HG03095 (cell line): Measurements from ENCODE around the gene NNT.
"Not testable (repeated sequence)": the region's sequence is repeated elsewhere in the genome, so short reads cannot be mapped to it uniquely, and the experiment has no call there.

ENCODE experiments used
- ATAC-seq: cut with Tn5 transposase; IDR thresholded peaks from one replicate; pipeline ENCODE4 v1.9.1; 2021; ENCODE audit warnings: moderate library complexity; ENCODE audit not compliant: unreplicated experiment

The NNT gene

DNA sequence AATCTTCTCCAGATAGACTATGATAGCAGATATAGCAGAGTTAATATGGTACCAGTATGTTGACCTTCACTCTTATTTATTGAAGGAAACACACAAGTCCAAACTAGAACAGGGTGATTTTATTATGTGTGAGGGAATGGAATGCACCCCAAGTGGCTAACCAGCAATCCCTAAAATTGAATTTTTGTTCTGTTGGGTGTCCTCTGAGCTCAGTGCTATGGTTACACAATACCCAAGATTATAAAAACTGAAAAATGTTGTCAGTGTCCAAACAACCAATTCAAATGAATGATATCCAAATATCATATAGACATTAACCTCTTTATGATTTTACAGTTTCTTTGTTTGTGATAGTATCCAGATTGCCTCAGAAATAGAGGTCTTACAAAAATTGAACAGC lies 60.9 kb downstream of the NNT start:
- no peak for ATAC-seq

DNA sequence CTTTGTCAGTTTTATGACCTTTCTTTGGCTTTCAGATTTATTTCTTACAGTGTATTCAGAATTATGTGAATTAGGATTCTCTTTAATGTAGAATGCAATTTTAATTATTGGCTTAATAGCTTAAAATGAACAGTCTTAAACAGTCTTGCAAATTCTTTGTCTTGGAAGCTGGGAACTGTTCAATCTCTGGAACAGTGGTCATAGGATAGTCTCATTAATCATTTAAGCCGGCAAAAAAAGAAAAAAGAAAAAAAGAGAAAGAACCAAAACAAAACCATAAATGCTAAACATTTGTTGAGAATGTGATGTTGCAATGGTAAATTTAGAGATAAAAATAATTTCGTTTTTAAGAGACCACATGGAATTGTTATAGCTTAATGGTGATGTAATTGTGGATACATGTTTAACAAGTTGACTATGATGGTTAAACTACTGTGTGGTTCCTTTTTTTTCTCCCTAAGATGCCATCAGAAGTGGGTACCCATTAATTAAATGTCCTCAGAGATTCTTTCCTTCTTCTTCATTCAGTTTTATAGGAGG lies 61.6 kb downstream of the NNT start:
- no peak for ATAC-seq

DNA sequence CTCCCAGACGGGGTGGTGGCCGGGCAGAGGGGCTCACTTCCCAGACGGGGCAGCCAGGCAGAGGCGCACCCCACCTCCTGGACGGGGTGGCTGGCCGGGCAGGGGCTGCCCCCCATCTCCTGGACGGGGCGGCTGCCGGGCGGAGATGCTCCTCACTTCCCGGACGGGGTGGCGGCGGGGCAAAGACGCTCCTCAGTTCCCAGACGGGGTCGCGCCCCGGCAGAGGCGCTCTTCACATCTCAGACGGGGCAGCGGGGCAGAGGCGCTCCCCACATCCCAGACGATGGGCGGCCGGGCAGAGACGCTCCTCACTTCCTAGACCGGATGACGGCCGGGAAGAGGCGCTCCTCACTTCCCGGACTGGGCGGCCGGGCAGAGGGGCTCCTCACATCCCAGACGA lies 62.8 kb downstream of the NNT start:
- not testable (repeated sequence) for ATAC-seq

DNA sequence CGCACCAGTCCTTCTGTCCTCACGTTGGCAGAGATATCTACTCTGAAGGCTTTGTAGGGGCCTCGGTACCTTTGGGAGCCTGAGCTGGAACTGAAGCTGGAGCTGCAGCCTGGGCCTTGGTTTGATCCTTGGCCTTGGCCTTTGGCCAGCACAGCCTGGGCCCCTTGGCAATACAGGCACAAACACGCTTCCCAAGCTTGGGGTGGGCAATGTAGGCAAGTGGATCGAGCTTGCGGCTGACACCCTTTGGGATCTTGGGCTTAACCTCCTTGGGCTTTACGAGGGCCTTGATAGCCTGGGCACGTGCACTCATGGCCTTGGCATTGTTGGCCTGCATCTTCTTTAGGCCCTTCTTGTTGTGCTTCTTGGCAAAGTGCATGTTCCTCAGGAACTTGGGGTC lies 63.7 kb downstream of the NNT start:
- not testable (repeated sequence) for ATAC-seq

DNA sequence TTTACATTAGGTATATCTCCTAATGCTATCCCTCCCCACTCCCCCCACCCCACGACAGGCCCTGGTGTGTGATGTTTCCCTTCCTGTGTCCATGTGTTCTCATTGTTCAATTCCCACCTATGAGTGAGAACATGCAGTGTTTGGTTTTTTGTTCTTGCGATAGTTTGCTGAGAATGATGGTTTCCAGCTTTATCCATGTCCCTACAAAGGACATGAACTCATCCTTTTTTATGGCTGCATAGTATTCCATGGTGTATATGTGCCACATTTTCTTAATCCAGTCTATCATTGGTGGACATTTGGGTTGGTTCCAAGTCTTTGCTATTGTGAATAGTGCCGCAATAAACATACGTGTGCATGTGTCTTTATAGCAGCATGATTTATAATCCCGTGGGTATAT lies 64.4 kb downstream of the NNT start:
- ATAC-seq = not testable (repeated sequence)

DNA sequence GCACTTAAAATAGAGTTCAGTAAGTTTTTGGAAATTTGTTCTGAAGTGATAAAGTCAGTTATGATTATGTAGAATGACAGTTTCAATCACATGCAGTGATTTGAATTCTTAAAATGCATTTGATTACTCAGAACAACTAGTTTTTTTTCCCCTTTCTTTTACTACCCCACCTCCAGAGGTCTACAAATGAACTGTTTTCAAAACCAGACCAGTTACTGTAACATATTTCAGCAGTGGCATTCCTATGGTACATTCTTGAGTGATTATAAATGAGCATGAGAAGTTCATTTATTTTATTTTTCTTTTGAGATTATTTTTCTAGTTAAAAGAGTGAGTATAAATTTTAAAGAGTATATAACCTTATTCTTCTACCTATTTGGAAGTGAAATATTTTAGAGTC lies 71.6 kb downstream of the NNT start:
- no peak for ATAC-seq

DNA sequence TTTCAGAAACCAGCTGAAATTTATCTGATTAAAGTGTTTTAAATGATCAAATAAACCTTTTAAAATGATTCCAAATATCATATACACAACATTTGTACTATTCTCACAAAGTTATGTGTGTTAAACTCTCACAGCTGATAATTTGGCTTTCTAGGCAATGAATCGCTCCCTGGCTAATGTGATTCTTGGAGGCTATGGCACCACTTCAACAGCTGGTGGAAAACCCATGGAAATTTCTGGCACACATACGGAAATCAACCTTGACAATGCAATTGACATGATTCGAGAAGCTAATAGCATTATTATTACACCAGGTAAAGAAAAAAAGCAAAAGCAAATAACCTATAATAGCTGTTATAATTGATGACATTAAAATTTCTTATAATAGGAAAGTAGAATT lies 72.4 kb downstream of the NNT start:
- ATAC-seq = no peak

DNA sequence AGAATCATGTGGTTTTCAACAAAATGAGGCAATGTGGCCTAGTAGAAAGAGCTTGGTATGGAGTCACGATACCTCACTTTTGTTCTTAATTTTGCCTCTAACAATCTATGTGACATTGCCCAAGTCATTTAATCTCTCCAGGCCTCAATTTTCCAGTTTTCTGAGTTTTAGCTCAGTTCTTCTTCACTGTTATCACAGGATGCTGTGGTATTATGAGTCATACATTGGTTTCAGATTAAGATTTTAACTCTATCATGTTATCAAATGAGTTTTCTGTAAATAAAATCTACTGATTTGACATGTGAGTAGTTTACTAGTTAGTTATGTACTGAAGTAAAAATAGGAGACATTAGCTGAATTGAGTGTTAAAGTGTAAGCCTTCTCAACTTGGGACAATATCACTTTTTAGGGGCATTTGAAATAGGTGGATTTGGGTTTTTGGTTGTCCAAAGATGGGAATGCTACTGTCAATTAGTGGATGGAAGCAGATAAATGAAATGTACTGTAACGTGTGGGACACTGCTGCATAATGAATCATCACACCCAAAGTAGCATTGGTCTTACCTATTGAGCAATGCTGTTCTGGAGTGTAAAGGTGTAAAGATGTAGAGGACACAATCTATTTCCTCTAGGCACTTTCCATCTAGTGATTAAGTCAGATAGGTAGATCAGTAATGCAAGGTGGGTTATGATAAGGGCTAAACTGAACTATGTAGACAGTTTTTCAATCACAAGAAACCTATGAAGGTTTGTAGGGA lies 73.3 kb downstream of the NNT start:
- ATAC-seq = no peak

DNA sequence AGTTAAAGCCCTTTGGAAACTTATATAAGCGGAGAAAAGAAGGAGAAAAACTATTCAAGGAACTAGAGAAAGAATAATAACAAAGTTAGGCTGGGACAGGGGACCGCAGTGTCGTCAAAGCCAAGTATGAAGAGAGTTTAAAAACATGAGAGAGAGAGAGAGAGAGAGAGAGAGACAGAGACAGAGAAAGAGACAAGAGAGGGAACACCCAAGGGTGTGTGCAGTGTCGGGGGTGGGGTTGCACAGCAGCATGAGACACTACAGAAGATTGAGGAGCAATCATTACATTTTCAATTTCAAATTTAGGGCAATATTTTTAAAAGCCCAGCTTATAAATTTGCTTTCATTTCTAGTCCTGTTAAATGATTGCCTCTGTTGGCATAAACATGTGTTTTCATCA lies 74.3 kb downstream of the NNT start:
- ATAC-seq = no peak

DNA sequence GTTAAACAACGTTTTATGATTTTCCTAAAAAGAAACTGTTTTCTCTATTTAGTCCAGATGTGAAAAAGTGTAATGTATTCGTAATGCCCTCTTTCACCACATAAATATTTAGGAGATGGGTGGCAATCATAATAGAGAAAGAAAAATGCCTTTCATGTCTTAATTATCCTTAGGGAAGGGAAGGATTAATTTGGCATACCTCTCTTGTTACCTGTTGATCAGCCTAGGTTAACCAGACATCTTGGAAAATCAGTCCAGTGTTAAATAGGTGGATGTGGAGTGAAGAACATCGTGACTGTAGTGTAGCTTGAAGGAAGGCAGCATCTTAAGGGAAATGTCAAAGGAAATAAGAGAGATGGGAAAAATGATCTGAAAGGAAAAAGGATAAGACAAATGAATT lies 76.2 kb downstream of the NNT start:
- ATAC-seq = no peak

DNA sequence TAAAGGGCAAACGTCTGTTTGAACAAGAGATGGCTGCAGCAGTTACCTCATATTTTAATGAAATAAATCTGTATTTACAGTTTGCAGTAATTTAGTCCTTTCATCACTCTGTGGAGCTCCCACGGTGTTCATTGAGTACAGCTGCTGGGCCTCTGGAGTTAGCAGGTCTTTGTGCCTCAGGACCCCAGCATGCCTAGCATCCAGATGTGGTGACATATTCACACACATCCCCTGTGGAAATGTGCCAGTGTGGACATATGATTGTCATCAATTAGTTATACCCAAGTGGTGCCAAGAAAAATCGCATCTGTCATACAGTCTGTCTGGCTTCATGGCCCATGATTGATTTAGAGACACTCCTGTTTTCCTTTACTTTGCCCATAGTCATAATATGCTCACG lies 77.3 kb downstream of the NNT start:
- no peak for ATAC-seq

DNA sequence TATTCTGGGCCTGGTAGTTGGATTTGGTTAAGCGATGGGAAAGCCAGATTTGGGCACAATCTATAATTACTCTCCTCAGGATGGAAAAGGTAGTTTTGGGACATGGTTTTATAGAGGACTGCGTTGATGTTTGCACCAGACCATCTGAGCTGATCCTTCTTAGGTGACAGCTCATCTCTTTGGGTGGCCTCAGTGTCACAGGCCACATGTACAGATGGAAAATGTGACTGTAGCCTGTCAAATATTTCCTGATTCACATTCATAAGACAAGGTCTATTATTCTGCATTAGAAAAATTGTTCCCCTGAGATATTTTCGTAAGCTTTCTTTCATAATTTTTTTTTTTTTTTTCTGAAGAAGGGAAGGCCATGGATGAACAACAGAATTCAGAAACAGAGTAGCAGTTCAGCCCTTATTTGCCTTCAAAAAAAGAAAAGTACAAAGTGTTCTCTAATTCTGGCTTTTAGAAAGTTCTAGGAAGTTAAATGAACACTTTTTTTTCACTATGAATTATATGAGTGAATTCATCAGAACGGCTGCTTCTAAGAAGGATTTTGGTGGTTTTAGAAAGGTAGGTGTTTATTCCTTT lies 81.0 kb downstream of the NNT start:
- ATAC-seq = no peak

DNA sequence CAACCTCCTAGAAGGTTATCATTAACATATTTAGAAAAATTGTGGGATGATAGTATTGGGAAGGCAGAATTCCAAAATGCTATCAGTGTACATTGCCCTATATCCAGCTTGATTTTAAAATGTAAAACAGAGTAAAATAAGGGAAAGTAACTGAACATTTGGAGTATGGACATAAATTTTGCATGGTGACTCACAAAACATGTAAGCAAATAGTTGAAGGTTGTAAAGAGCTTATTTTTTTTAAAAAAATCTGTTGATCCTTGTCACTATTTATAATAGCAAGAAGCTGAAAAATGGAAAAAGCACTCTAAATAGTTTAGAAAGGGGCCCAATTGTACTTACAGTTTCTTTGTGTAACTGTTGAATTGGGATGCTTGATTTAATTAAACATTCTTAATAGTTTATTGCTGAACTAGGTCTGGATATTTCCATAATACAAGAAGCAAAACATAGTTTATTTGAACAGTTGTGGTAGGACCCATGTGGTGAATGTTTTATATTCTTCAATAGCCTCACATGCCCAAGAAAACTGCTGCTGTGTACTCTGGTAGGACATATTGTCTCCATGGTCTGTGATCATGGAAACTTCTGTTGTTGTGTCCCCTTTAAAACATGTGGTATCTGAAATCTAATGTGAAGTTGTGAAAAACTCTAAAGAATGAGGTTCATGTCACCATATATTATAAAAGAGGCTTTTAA lies 82.4 kb downstream of the NNT start:
- ATAC-seq = no peak

DNA sequence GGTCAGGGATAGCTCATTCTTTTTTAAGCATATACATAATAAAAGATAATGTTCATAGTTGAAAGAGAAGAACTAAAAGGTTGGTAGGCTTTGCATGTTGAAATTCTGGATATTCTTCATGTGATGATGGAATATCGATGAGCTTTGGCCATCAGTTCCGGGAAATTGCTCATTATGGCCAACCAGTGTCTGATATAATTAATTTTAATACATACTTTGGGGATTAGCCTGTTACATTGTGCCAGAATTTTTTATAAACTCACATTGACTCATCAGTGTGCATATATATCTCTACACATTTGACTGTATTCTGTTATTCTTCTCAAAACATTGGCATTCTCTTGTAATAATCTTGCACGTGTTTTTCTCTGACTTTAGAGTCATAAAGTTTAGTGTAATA lies 84.3 kb downstream of the NNT start:
- ATAC-seq = no peak

DNA sequence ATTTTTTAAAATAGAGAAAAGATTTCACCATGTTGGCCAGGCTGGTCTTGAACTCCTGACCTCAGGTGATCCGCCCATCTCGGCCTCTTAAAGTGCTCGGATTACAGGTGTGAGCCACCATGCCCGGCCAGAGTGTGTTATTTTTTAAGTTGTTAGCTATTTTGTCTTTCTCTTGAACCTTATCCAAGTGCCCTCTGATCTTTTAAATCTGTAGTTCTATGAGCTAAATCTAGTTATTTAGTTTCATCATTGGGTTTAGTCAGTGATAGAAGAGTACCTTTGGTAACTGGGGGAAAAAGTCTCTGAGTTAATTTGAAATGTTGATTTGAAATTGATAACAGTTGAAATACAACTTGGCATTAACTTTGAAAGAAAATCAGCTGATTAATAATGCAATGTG lies 88.3 kb downstream of the NNT start:
- ATAC-seq = no peak

DNA sequence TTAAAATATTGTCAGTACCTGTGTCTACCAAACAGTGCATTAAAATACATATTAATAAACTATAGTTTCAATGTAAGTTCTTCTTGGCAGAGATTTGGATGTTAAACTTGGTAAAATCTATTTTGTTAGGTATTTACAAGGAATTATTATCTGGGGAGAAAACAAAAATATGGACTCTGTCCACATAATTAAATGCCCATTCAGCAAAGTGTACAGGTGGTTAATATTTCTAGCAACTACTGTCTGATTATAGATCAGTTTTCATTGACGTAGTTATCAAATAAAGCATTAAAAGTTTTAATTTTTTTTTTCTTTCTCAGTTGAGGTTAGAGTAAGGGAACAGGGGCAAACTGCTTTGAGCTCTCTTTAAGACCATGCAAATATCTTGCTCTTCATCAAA lies 88.9 kb downstream of the NNT start:
- no peak for ATAC-seq

DNA sequence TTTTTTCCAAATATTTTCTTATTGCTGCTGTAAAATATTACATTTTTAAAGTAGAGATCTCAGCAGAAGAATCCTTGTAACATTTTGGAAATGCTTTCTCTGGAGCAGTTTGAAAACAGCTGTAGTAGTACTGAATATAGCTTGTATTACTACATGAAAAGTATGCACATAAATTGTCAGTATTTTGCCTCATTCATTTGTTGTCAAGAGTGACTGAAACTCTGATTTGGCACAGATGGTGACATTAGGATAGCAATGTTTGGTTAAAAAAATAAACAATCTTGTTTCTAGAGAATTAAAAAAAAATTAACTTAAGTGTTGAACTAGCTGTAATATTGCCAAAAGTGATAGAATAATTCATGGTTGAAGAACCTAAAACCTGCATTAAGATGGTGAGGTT lies 90.4 kb downstream of the NNT start:
- no peak for ATAC-seq

DNA sequence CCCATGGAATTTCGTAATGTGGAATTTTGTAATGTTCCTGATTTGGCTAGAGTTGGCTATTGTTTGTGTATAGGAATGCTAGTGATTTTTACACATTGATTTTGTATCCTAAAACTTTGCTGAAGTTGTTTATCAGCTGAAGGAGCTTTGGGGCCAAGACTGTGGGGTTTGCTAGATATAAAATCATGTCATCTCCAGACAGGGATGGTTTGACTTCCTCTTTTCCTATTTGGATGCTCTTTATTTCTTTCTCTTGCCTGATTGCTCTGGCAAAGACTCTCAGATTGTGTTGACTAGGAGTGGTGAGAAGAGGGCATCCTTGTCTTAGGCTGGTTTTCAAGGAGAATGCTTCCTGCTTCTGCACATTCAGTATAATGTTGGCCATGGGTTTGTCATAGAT lies 91.0 kb downstream of the NNT start:
- ATAC-seq = no peak

DNA sequence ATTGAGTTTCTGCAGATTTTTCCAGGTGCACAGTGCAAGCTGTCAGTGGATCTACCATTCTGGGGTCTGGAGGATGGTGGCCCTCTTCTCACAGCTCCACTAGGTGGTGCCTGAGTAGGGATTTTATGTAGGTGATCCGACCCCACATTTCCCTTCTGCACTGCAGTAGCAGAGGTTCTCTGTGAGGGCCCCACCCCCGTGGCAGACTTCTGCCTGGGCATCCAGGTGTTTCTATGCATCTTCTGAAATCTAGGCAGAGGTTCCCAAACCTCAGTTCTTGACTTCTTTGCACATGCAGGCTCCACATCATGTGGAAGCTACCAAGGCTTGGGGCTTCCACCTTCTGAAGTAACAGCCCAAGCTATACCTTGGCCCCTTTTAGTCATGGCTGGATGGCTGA lies 93.5 kb downstream of the NNT start:
- not testable (repeated sequence) for ATAC-seq

DNA sequence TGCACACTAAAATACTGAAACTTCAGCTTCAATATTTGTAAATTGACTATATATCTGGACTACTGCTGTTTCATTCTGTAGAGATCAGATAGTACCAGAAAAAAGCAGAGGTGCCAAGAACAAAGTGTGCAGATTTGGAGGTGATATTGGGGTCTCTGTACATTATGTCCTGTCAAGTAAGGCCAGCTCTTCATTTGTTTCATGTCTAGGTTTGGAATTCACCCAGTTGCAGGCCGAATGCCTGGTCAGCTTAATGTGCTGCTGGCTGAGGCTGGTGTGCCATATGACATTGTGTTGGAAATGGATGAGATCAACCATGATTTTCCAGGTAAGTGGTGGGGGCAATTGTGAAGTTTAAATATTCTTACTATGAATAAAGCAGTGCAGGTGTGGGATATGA lies 96.9 kb downstream of the NNT start:
- no peak for ATAC-seq

DNA sequence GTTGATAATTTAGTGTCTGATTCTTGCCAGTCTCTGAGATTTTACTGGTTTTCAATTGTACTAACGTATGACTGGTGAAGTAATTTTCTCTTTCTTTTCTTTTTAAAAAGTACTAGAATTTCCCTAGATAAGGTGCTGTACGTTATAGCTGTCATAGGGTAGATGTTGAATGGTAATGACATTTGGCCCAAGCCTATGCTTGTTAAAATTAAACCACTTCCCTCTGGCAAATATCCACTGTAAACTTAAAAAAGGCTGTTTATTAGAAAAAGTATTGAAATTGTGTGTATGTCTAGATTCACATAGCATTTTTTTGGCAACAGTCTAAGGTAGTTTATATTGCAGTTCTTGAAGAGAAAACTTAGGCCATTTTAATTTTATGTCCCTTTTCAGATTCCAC lies 97.6 kb downstream of the NNT start:
- no peak for ATAC-seq

DNA sequence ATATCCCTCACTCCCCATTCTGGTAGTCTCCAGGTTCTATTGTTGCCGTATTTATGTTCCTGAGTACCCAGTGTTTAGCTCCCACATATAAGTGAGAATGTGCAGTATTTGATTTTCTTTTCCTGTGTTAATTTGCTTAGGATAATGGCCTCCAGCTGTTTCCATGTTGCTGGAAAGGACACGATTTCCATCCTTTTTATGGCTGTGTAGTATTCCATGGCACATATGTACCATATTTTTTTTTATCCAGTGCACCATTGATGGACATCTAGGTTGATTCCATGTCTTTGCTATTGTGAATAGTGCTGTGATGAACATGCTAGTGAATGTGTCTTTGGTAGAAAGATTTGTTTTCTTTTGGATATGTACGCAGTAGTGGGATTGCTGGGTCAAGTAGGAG lies 98.2 kb downstream of the NNT start:
- ATAC-seq = no peak
